ENCODE results near the gene RTTN. TPM values are rescaled to one million over a fixed set of nuclear protein-coding genes. Genes with fewer than 3 reads are reported as not detected.

The RTTN gene
- total RNA-seq, 1 donor from 2014 or later, result 52.4 TPM

DNA sequence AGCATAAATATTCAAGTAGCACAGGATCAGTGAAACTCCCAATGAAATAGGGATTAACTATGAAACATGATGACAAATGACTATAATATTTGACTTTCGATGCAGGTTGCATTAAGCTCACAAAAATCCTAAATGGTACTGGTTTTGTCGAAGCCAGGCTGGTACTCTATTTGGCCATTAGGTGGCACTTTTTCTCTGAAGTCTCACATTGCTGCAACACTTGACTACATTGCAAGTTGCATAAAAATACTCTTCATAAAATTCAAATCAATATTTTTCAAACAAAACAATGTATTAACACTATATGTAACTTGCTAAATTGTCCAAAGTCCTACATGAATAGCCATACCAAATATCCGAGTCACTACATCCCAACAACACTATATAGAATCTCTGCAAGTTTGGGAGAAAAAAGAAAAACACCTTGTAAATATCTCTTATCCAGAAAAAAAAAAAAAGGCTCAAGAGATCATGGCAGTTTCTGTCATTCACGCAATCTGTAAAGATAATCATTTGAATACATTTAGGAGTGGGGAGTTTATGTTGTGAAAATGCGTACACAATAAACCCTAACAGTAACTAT is 9.5 kb downstream of the RTTN start:
- Histone ChIP-seq H3F3A (ENCODE audit: low read depth) (peaks cover 6% of the 10 kb centered on the region), H3K4me3 (no peak overlapping the region), H3K4me2 (no peak overlapping the region), H3K79me2 (ENCODE audit: low read depth) (no peaks in the 10 kb centered on the region), H4K20me1 (ENCODE audit: low read depth) (no peaks in the 10 kb centered on the region), H2AFZ (replicated peaks) (no peak overlapping the region), H3K27me3 (no peaks in the 10 kb centered on the region), H3K36me3 (peaks cover 6% of the 10 kb centered on the region), H3K27ac (no peak overlapping the region), H3K9me3 (ENCODE audit: low read depth) (no peaks in the 10 kb centered on the region), H3K9ac (no peak overlapping the region), H3K4me1 (no peaks in the 10 kb centered on the region)
- no peak for TF ChIP-seq EZH2 (IDR thresholded peaks at IDR 0.05)
- TF ChIP-seq, protein P1, sequence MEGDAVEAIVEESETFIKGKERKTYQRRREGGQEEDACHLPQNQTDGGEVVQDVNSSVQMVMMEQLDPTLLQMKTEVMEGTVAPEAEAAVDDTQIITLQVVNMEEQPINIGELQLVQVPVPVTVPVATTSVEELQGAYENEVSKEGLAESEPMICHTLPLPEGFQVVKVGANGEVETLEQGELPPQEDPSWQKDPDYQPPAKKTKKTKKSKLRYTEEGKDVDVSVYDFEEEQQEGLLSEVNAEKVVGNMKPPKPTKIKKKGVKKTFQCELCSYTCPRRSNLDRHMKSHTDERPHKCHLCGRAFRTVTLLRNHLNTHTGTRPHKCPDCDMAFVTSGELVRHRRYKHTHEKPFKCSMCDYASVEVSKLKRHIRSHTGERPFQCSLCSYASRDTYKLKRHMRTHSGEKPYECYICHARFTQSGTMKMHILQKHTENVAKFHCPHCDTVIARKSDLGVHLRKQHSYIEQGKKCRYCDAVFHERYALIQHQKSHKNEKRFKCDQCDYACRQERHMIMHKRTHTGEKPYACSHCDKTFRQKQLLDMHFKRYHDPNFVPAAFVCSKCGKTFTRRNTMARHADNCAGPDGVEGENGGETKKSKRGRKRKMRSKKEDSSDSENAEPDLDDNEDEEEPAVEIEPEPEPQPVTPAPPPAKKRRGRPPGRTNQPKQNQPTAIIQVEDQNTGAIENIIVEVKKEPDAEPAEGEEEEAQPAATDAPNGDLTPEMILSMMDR (IDR thresholded peaks at IDR 0.05), result peak; percentile 88
- H3K4me3 Mint-ChIP-seq, result no peak overlapping the region
- peak; percentile 47 for DNase-seq (ENCODE audit: low spot score)
- peaks cover 11% of the 10 kb centered on the region for H3K36me3 Mint-ChIP-seq
- no peaks in the 10 kb centered on the region for H3K27me3 Mint-ChIP-seq (ENCODE audit: insufficient read depth, low read depth)
- peaks cover 9% of the 10 kb centered on the region for H3K4me1 Mint-ChIP-seq
- no peaks in the 10 kb centered on the region for H3K9me3 Mint-ChIP-seq
- no peak overlapping the region for H3K27ac Mint-ChIP-seq

DNA sequence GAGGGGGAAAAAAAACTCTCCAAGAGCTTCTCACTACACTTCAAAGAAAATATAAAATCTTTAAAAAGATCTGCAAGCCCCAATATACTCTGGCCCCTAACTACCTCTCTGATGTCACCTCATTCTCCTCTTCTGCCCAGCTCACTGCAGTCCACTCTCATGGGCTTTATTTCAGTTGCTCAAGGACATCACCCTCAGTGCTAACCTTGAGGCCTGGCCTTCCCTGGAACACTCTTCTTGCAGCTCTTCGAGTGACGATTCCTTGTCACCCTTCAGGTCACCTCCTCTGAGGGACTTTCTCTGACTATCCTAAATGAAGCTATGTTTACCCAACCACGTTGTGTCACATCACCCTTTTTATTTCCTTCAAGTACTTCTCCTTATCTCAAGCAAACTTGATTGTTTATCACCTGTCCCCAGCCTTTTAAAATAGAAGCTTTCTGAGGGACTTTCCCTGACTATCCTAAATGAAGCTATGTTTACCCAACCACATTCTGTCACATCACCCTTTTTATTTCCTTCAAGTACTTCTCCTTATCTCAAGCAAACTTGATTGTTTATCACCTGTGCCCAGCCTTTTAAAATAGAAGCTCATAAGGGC is 10.4 kb downstream of the RTTN start:
- Mint-ChIP-seq H3K36me3 (peaks cover 11% of the 10 kb centered on the region), H3K4me3 (no peak overlapping the region), H3K9me3 (no peaks in the 10 kb centered on the region), H3K27me3 (ENCODE audit: insufficient read depth, low read depth) (no peaks in the 10 kb centered on the region), H3K27ac (no peak overlapping the region), H3K4me1 (peaks cover 9% of the 10 kb centered on the region)
- no peak for DNase-seq (ENCODE audit: low spot score)
- TF ChIP-seq, protein P1 (IDR thresholded peaks at IDR 0.05), result no peak
- TF ChIP-seq EZH2 (IDR thresholded peaks at IDR 0.05), result no peak
- TF ChIP-seq EZH2phosphoT487 (IDR thresholded peaks at IDR 0.05), result no peak
- Histone ChIP-seq H3K4me2 (no peak overlapping the region), H3K9me3 (ENCODE audit: low read depth) (no peaks in the 10 kb centered on the region), H3F3A (ENCODE audit: low read depth) (peaks cover 6% of the 10 kb centered on the region), H3K27me3 (no peaks in the 10 kb centered on the region), H3K27ac (no peak overlapping the region), H3K4me3 (no peak overlapping the region), H2AFZ (replicated peaks) (no peak overlapping the region), H3K9ac (no peak overlapping the region), H3K79me2 (ENCODE audit: low read depth) (no peaks in the 10 kb centered on the region), H3K4me1 (no peaks in the 10 kb centered on the region), H3K36me3 (peaks cover 6% of the 10 kb centered on the region), H4K20me1 (ENCODE audit: low read depth) (no peaks in the 10 kb centered on the region)

DNA sequence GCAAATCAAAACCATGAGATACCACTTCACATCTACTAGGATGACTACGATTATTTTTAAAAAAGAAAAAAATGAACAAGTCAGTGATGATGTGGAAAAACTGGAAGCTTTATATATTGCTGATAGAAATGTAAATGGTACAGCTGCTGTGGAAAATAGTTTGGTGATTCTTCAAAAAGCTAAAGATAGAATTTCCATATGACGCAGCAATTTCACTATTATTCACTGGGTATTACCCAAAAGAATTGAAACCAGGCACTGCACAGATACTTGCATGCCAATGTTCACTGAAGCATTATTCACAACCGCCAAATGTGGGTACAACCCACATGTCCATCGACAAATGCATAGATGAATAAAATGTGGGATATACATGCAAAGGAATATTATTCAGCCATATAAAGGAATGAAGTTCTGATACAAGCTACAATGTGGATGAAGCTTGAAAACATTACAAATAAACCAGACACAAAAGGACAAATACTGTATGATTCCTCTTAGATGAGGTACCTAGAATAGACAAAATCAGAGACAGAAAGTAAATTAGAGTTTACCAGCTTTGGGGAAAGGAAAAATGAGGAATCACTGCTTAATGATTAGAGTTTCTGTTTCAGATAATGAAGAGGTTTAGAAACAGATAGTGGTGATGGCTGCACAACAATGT is 11.1 kb downstream of the RTTN start:
- H3K4me1 ChIP-seq, result no peaks in the 10 kb centered on the region
- H3K36me3 Mint-ChIP-seq, result peaks cover 11% of the 10 kb centered on the region

More for the DNA sequence above, 11.1 kb downstream of the RTTN start:
- H3F3A ChIP-seq (ENCODE audit: low read depth), result peaks cover 6% of the 10 kb centered on the region
- Mint-ChIP-seq H3K27me3 (ENCODE audit: insufficient read depth, low read depth) (no peaks in the 10 kb centered on the region), H3K4me3 (no peak overlapping the region), H3K27ac (no peak overlapping the region), H3K4me1 (peaks cover 9% of the 10 kb centered on the region), H3K9me3 (no peaks in the 10 kb centered on the region)
- no peak overlapping the region for H3K9ac ChIP-seq
- TF ChIP-seq, protein P1 (IDR thresholded peaks at IDR 0.05), result no peak
- no peak for TF ChIP-seq EZH2phosphoT487 (IDR thresholded peaks at IDR 0.05)
- TF ChIP-seq EZH2 (IDR thresholded peaks at IDR 0.05), result no peak
- H4K20me1 ChIP-seq (ENCODE audit: low read depth), result no peaks in the 10 kb centered on the region
- H2AFZ ChIP-seq (replicated peaks), result no peak overlapping the region
- no peaks in the 10 kb centered on the region for H3K27me3 ChIP-seq
- peaks cover 11% of the 10 kb centered on the region for H3K36me3 ChIP-seq
- H3K4me2 ChIP-seq, result no peak overlapping the region
- H3K79me2 ChIP-seq (ENCODE audit: low read depth), result no peaks in the 10 kb centered on the region
- no peak overlapping the region for H3K4me3 ChIP-seq
- H3K27ac ChIP-seq, result no peak overlapping the region
- DNase-seq (ENCODE audit: low spot score), result no peak
- no peaks in the 10 kb centered on the region for H3K9me3 ChIP-seq (ENCODE audit: low read depth)

Measured in neural progenitor cell (in vitro differentiated cells).